Measurements from ENCODE around the gene ESYT1. TPM values are rescaled to one million over a fixed set of nuclear protein-coding genes. Genes with fewer than 3 reads are reported as not detected.

The ESYT1 gene
- total RNA-seq, 4 donors from 2014 or later = 51.2 to 84.1 (median 64.9) TPM

DNA sequence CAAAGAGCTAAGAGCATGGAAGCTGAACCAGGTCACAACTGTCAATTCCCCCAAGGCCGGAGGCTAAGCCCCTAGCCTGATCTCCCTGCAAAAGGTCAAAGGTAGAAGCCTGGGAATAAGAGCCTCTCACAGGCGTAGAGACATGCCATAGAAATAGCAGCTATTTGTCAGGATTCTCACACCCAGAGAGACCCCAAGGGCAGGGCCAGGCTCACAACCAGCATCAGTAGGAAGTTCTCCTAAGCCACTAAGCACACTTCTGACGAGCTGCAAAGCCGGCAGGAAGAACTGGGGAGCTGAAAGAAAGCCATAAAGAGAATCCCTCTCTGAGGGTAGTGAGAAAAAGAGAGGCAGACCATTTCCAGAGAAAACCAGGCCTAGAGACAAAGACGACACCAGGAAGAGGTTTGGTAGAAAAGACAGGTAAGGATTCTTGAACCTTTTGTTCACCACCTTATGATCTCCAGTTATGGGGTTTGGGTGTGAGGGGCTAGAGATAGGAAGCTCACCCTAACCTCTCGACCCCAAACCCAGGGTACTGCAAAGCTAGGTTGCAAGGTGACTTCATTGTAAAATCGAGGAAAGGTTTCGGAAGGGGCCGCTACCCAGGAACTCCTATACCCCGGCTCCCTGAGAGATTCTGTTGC lies 60.2 kb downstream of the ESYT1 start:
- intact Hi-C loops (cut with DNase I; ENCODE audit: low total_unique reads) = loop anchor here (5.0 kb wide), 1 partner anchor 61 kb away; the partner anchor contains the start of gene ESYT1
- H3K4me3 ChIP-seq (ENCODE audit: low read depth, poor library complexity, severe bottlenecking) = peak overlapping the region; percentile 85
- WGBS, 2 donors = 7 to 11% methylated on average over 10 of the region's 10 CpGs
- DNase-seq (ENCODE audit: low spot score in 2 of 2) = no peak
- TF ChIP-seq POLR2A (IDR thresholded peaks at IDR 0.05) = no peak
- TF ChIP-seq, protein P1, sequence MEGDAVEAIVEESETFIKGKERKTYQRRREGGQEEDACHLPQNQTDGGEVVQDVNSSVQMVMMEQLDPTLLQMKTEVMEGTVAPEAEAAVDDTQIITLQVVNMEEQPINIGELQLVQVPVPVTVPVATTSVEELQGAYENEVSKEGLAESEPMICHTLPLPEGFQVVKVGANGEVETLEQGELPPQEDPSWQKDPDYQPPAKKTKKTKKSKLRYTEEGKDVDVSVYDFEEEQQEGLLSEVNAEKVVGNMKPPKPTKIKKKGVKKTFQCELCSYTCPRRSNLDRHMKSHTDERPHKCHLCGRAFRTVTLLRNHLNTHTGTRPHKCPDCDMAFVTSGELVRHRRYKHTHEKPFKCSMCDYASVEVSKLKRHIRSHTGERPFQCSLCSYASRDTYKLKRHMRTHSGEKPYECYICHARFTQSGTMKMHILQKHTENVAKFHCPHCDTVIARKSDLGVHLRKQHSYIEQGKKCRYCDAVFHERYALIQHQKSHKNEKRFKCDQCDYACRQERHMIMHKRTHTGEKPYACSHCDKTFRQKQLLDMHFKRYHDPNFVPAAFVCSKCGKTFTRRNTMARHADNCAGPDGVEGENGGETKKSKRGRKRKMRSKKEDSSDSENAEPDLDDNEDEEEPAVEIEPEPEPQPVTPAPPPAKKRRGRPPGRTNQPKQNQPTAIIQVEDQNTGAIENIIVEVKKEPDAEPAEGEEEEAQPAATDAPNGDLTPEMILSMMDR (IDR thresholded peaks at IDR 0.05) = no peak

DNA sequence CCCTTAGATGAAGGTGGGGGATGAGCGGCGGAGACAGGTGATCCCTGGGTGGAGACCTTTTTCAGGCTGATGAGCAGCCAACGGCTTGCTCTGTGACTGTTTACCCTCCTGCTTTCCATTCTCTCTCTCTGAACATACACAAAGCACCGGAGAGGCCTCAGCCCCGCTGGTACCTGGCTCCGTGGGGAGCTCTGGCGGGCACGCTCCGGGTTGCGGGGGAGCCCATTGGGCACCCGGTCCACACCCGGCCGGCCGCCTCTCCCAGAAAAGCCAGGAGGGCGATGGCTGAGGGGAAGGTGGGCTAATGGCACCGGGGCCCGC lies 60.7 kb downstream of the ESYT1 start:
- intact Hi-C loops (cut with DNase I; ENCODE audit: low total_unique reads) = loop anchor here (5.0 kb wide), 1 partner anchor 61 kb away; the partner anchor contains the start of gene ESYT1
- TF ChIP-seq, protein P1 (IDR thresholded peaks at IDR 0.05) = no peak
- TF ChIP-seq POLR2A (IDR thresholded peaks at IDR 0.05) = no peak
- H3K4me3 ChIP-seq (ENCODE audit: low read depth, poor library complexity, severe bottlenecking) = peak overlapping the region; percentile 85
- 1% methylated on average over 15 to 16 of the region's 17 CpGs for WGBS, 2 donors
- DNase-seq (ENCODE audit: low spot score in 2 of 2) = no peak

DNA sequence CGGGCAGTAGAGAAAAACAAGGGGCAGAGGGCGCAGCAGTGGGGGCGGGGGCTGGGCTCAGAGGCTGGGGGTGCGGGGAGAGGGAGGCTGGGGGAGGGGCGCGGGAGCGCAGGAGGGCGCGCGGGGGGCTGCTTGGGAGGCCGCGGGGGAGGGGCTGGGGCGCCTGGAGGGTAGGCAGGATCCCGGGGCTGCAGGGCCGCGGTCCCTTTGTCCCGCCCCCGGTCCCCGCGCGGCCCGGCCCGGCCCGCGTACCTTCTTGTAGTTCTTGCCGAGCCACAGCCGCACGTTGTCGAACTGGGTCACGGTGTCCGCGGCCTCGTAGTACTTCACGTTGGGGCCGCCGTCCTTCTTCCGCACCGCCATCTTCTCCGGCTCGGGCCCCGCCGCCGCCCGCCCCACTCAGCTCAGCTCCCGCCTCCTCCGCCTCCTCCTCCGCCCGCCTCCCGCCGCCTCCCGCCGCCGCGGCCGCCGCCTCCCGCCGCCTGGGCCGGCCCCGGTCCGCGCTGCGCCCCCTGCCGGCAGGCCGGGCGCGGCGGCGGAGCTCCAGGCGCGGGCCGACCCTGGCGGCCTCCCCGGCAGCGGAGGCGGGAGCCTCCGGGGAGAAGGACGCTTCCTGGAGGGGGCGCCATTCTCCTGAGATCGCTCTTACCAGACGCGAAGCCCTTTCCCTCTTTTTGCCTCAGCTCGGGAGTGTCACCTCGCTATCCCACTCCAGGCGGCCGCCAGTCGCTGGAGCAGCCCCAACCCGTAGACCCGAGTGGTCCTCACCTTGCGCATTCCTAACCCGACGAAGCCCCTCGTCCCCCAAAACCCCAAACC lies 61.2 kb downstream of the ESYT1 start, which contains the start of gene SMARCC2:
SMARCC2 (minus strand) TSS at position 385 of the 819 bp plus-strand sequence; CDS start at position 363, 22 bp downstream.
- DNase-seq (ENCODE audit: low spot score in 2 of 2) = peak; percentile 85 to 97
- intact Hi-C loops (cut with DNase I; ENCODE audit: low total_unique reads) = loop anchor here (5.0 kb wide), 1 partner anchor 62 kb away; the partner anchor contains the start of gene ESYT1
- H3K4me3 ChIP-seq (ENCODE audit: low read depth, poor library complexity, severe bottlenecking) = peak within 1 kb of the TSS; percentile 85
- TF ChIP-seq, protein P1 (IDR thresholded peaks at IDR 0.05) = peak in 1 of 3 donors; percentile 57
- TF ChIP-seq POLR2A (IDR thresholded peaks at IDR 0.05) = no peak
- 0 to 1% methylated on average over 38 to 52 of the region's 93 CpGs for WGBS, 2 donors

DNA sequence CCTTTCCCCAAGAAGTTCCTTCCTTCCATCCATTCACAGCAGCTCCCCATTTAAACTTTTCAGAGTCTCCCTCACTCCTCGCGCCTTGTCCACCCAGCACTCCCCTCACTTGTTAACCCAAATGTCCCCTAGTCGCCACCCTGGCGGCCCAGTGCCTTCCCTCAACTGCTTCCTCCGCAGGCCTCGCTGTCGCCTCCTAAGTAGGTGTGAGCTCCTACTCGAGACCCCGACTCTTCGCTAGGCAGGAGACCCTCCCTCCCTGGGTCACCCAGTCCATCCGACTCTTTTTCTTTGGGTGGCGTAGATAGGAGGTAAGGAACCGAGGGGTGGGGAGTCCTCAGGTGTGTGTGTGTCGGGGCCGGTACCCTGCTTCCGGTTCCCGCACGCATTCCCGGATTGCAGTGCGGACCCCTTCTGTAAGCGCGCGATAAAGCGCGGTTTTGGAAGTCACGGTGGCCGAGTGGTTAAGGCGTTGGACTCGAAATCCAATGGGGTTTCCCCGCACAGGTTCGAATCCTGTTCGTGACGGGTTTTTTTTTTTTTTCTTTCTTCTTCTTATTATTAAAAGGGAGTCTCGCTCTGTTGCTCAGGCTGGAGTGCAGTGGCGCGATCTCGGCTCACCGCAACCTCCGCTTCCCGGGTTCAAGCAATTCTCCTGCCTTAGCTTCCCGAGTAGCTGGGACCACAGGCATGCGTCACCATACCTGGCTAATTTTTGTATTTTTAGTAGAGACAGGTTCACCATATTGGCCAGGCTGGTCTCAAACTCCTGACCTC lies 62.0 kb downstream of the ESYT1 start:
- 1% methylated on average over 41 to 42 of the region's 42 CpGs for WGBS, 2 donors
- peak; percentile 81 to 96 for DNase-seq (ENCODE audit: low spot score in 2 of 2)

DNA sequence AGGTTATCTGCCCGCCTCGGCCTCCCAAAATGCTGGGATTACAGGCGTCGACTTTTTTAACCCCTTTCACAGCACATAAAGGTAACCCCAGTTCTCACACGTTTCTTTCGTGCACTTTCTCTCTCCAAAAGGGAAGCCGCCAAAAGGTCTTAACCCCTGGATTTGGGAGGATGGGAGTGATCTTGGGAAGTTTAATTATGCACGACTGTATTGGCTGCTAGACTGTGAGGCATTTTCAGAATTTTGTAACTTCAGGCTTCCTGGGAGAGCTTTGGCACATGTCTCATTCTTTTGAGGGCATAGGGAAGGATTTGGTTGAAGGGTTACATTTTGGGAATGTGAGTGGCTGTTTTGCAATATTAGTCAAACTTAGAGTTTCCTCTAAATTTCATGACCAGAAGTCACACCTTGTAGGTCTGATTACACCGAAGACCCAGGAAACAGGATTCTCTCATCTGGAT lies 62.7 kb downstream of the ESYT1 start:
- WGBS, 2 donors = 24 to 28% methylated on average over 9 of the region's 9 CpGs
- DNase-seq (ENCODE audit: low spot score in 2 of 2) = no peak
- intact Hi-C loops (cut with DNase I; ENCODE audit: low total_unique reads) = loop anchor here (5.0 kb wide), 1 partner anchor 277 kb away; the partner anchor contains the start of gene SPRYD4
- TF ChIP-seq POLR2A (IDR thresholded peaks at IDR 0.05) = no peak
- TF ChIP-seq, protein P1 (IDR thresholded peaks at IDR 0.05) = no peak
- H3K4me3 ChIP-seq (ENCODE audit: low read depth, poor library complexity, severe bottlenecking) = peak overlapping the region; percentile 85

More for the DNA sequence above, 62.0 kb downstream of the ESYT1 start:
- H3K4me3 ChIP-seq (ENCODE audit: low read depth, poor library complexity, severe bottlenecking) = peak overlapping the region; percentile 85
- TF ChIP-seq, protein P1 (IDR thresholded peaks at IDR 0.05) = no peak
- TF ChIP-seq POLR2A (IDR thresholded peaks at IDR 0.05) = no peak
- intact Hi-C loops (cut with DNase I; ENCODE audit: low total_unique reads) = loop anchor here (5.0 kb wide), 2 partner anchors 63 to 277 kb away; partner anchors contain the start of genes ESYT1 and SPRYD4

Measured in lower leg skin (tissue), 4 donors.